B cell (primary cell): Measurements from ENCODE around the gene OGT. TPM values are rescaled to one million over a fixed set of nuclear protein-coding genes. Genes with fewer than 3 reads are reported as not detected.

Source experiments
- ATAC-seq: fragments of 200-7000 bp; cut with Tn5 transposase; one replicate; pipeline ENCODE4 v1.10.0; 2021; ENCODE audit warnings: low read depth, mild to moderate bottlenecking, moderate number of reproducible peaks, moderate library complexity
- CTCF ChIA-PET: fragments of 350-600 bp; sonication (Branson Sonifier 250); formaldehyde crosslinking; loops from one replicate; lab custom pipeline; 2021; ENCODE audit warnings: antibody characterized with exemption, inconsistent platforms; lab: Charles Lee
- POLR2A ChIA-PET: fragments of 350-600 bp; sonication (Branson Sonifier 250); formaldehyde crosslinking; loops from one replicate; lab custom pipeline; 2021; ENCODE audit warnings: antibody characterized with exemption; lab: Charles Lee
- DNase-seq: peaks from one replicate; pipeline ENCODE4 v3.0.0; 2013
- H2AFZ ChIP-seq: 2 replicates; pipeline ENCODE4 v1.6.1; 2012; ENCODE audit warnings: mild to moderate bottlenecking, low read depth, low read length; ENCODE audit not compliant: insufficient read depth, poor library complexity, severe bottlenecking
- H3K27ac ChIP-seq, 2 donors: 1 replicate in 1 of 2; 2 replicates in 1 of 2; pipeline ENCODE4 v1.5.1; 2012 to 2013; ENCODE audit warnings: low read length in 2 of 2, mild to moderate bottlenecking in 2 of 2, moderate library complexity in 1 of 2
- H3K27me3 ChIP-seq, 4 experiments: fragments of 200-600 bp in 1 of 4; sonication (generic) in 1 of 4; replicated peaks in 1 of 4; 1 replicate in 2 of 4; 2 replicates in 2 of 4; pipeline versions ENCODE4 v1.6.1 to v1.7.0; 2013 to 2016; ENCODE audit warnings: low read length in 3 of 4, mild to moderate bottlenecking in 2 of 4, mixed read lengths in 1 of 4, moderate library complexity in 1 of 4; ENCODE audit not compliant: insufficient read depth in 4 of 4, control insufficient read depth in 3 of 4; ENCODE audit errors: control extremely low read depth in 1 of 4
- H3K36me3 ChIP-seq, 2 experiments: replicated peaks in 1 of 2; 1 replicate in 1 of 2; 2 replicates in 1 of 2; pipeline versions ENCODE4 v1.6.1 to v1.7.1; 2013; ENCODE audit warnings: low read length in 1 of 2; ENCODE audit not compliant: insufficient read depth in 2 of 2, control insufficient read depth in 1 of 2; ENCODE audit errors: control extremely low read depth in 1 of 2, extremely low read depth in 1 of 2
- H3K4me1 ChIP-seq, 2 donors: fragments of 200-600 bp in 1 of 2; sonication (generic) in 1 of 2; 1 replicate in 1 of 2; 2 replicates in 1 of 2; pipeline versions ENCODE4 v1.5.1 to v1.6.1; 2013 to 2017; ENCODE audit warnings: low read length in 2 of 2; ENCODE audit not compliant: control insufficient read depth in 2 of 2, insufficient read depth in 2 of 2
- H3K4me2 ChIP-seq: replicated peaks from 2 replicates; pipeline ENCODE3; 2012; ENCODE audit warnings: mild to moderate bottlenecking, low read depth, low read length; ENCODE audit not compliant: poor library complexity, severe bottlenecking
- H3K4me3 ChIP-seq, 5 experiments: fragments of 200-600 bp in 1 of 5; sonication (generic) in 1 of 5; 1 replicate in 3 of 5; 2 replicates in 2 of 5; pipeline versions ENCODE4 v1.5.1 to v1.7.0; 2011 to 2016; ENCODE audit warnings: low read length in 4 of 5, mild to moderate bottlenecking in 4 of 5, low read depth in 2 of 5, control low read depth in 1 of 5, moderate library complexity in 1 of 5; ENCODE audit not compliant: insufficient read depth in 1 of 5; ENCODE audit errors: control extremely low read depth in 1 of 5, extremely low read depth in 1 of 5
- H3K79me2 ChIP-seq: fragments of 200-600 bp; sonication (generic); one replicate; pipeline ENCODE4 v1.6.0; 2016; ENCODE audit warnings: low read length; ENCODE audit not compliant: control insufficient read depth, insufficient read depth
- H3K9ac ChIP-seq: fragments of 200-600 bp; sonication (generic); 2 replicates; pipeline ENCODE4 v1.6.1; 2017; ENCODE audit warnings: mild to moderate bottlenecking, low read length, moderate library complexity
- H3K9me3 ChIP-seq, 3 donors: one replicate each; pipeline versions ENCODE4 v1.6.1 to v1.7.1; 2013; ENCODE audit warnings: low read length in 2 of 3; ENCODE audit not compliant: control insufficient read depth in 2 of 3, insufficient read depth in 1 of 3; ENCODE audit errors: control extremely low read depth in 1 of 3
- H4K20me1 ChIP-seq: 2 replicates; pipeline ENCODE4 v1.6.0; 2012; ENCODE audit warnings: mild to moderate bottlenecking, low read length; ENCODE audit not compliant: insufficient read depth, control insufficient read depth, poor library complexity, severe bottlenecking
- H3K27ac Mint-ChIP-seq: one replicate; pipeline ENCODE4 v1.8.0; 2021; ENCODE audit warnings: mixed read lengths
- H3K27me3 Mint-ChIP-seq: one replicate; pipeline ENCODE4 v1.8.0; 2021; ENCODE audit warnings: mixed read lengths
- H3K4me1 Mint-ChIP-seq: one replicate; pipeline ENCODE4 v1.8.0; 2021; ENCODE audit warnings: mixed read lengths
- H3K4me3 Mint-ChIP-seq: one replicate; pipeline ENCODE4 v1.8.0; 2021; ENCODE audit warnings: mixed read lengths
- H3K9me3 Mint-ChIP-seq: one replicate; pipeline ENCODE4 v1.8.0; 2022; ENCODE audit warnings: mixed read lengths; ENCODE audit not compliant: insufficient read depth
- EZH2 ChIP-seq: IDR thresholded peaks from 2 replicates; pipeline ENCODE4 v1.6.1; 2012; ENCODE audit warnings: borderline replicate concordance, low read depth, mild to moderate bottlenecking, moderate library complexity, low read length; ENCODE audit not compliant: insufficient read depth, poor library complexity, severe bottlenecking
- WGBS: methylation state at CpG from one replicate; pipeline ENCODE4 v1.1.5; 2013; ENCODE audit warnings: missing lambda C conversion rate; ENCODE audit not compliant: insufficient coverage; 5-methylcytosine and 5-hydroxymethylcytosine counted together
- intact Hi-C: fragments of 100-400 bp; cut with micrococcal nuclease; formaldehyde crosslinking; loops from one replicate; pipeline ENCODE4 v1.10.0; 2022
- polyA plus RNA-seq: library from polyadenylated mRNA; depleted of rRNA; stranded (reverse); fragments of >200 nt; gene quantifications from 2 replicates; pipeline ENCODE4 v1.2.3, GENCODE V29; 2012
- total RNA-seq, 2 donors: library from RNA; stranded (reverse); fragments of 120-200 nt in 1 of 2; gene quantifications; 1 replicate in 1 of 2; 2 replicates in 1 of 2; pipeline versions ENCODE4 v1.2.3 to v1.2.4, GENCODE V29; 2013 to 2022
- TF ChIP-seq, protein P1 (sequence below): fragments of 200-600 bp; IDR thresholded peaks from one replicate; pipeline ENCODE4 v1.8.0; 2022; ENCODE audit warnings: antibody characterized with exemption, mild to moderate bottlenecking

Gene OGT
- total and polyA plus RNA-seq, 2 donors (not counting 1 experiment from before 2014, with no cell fraction given), result 235 to 307 TPM

DNA sequence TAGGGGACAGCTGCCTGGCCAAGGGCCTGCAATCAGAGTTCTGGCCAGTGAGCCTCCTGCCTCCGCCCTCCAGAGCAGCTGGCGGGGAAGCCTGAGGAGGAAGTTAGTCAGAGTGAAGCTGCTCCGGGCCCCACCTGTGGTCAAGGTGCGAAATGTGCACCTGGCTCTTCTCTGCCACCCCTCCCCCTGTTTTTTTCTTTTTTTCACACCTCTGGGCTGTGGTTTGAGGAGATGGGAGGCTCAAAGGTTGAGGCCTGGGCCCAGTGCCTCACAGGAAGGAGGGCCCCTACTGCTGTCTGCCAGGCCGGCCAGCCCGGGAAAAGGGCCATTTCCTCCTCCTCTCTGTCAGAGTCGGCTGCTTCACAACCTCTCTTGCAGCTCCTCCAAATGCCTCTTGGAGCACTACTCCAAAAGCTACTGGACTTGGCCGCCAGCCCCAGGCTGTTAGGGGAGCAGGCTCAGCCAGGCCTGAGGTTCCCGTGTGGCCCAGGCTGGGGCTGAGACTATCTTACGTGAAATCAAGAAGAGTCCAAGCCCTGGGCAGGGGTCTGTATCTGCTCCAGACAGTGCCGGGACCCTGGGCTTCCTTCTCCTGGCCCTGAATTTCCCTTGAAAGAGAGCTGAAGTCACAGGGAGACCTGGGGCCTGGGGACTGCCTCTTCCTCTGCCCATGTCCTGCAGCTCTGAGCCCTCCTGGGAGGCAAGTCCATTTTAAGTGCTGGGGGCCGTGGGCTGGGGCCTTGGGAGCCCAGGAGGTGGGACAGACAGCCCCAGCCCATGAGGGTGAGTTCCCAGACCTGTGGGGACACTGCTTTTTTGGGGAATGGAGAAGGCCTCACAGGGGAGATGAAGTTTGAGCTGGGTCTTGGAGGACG, 89.9 kb downstream of the OGT start:
- Mint-ChIP-seq H3K4me1 (peaks cover 64% of the 10 kb centered on the region), H3K9me3 (no peaks in the 10 kb centered on the region), H3K27ac (peak overlapping the region; percentile 89), H3K27me3 (no peaks in the 10 kb centered on the region), H3K4me3 (peak overlapping the region; percentile 39)
- H3K4me1 ChIP-seq, result peaks cover 56 to 76% of the 10 kb centered on the region in 2 donors
- DNase-seq (peak; percentile 74), ATAC-seq (peak; percentile 59)
- TF ChIP-seq, protein P1, sequence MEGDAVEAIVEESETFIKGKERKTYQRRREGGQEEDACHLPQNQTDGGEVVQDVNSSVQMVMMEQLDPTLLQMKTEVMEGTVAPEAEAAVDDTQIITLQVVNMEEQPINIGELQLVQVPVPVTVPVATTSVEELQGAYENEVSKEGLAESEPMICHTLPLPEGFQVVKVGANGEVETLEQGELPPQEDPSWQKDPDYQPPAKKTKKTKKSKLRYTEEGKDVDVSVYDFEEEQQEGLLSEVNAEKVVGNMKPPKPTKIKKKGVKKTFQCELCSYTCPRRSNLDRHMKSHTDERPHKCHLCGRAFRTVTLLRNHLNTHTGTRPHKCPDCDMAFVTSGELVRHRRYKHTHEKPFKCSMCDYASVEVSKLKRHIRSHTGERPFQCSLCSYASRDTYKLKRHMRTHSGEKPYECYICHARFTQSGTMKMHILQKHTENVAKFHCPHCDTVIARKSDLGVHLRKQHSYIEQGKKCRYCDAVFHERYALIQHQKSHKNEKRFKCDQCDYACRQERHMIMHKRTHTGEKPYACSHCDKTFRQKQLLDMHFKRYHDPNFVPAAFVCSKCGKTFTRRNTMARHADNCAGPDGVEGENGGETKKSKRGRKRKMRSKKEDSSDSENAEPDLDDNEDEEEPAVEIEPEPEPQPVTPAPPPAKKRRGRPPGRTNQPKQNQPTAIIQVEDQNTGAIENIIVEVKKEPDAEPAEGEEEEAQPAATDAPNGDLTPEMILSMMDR, result no peak
- TF ChIP-seq EZH2, result no peak
- 38% methylated on average over 7 of the region's 13 CpGs for WGBS
- ChIA-PET POLR2A (interaction anchor here (1.4 kb wide), 1 partner anchor 14 kb away, joined by 3 read pairs; no protein-coding TSS in a partner anchor), CTCF (interaction anchor here (1.5 to 1.6 kb wide), 2 partner anchors 14 to 15 kb away, joined by 3 to 4 read pairs; no protein-coding TSS in a partner anchor)
- H3K4me3 ChIP-seq, result no peak overlapping the region
- H3K9me3 ChIP-seq, result peaks cover 0 to 14% (median 0%) of the 10 kb centered on the region in 3 donors
- H3K36me3 ChIP-seq, result no peaks in the 10 kb centered on the region
- H3K27me3 ChIP-seq, result no peaks in the 10 kb centered on the region
- H2AFZ ChIP-seq, result no peak overlapping the region
- intact Hi-C loops, result no loop called here
- no peaks in the 10 kb centered on the region for H4K20me1 ChIP-seq
- no peak overlapping the region for H3K9ac ChIP-seq
- H3K27ac ChIP-seq, result peak overlapping the region; percentile 79 to 83
- H3K4me2 ChIP-seq, result peak overlapping the region; percentile 37
- H3K79me2 ChIP-seq, result no peaks in the 10 kb centered on the region

DNA sequence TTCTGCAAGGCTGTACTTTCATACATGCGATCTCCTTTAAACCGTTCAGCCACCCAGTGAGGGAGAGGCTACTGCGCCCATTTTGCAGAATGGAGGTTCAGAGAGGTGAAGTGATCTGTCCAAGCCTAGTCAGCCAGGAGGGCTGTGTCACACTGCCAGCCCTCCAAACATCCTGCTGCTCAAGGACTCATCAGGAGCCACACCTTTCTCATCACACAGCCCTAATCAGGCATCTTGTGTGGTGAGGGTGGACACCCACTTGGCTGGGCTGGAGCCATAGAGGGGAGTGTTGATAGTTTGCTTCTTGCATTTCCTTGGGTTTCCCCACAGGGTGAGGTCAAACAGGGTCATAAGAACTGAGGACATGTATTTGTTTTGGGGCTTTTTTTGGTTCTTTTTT, 90.8 kb downstream of the OGT start:
- POLR2A ChIA-PET, result interaction anchor here (1.4 kb wide), 1 partner anchor 13 kb away, joined by 3 read pairs; no protein-coding TSS in a partner anchor
- Histone ChIP-seq H3K27me3 (no peaks in the 10 kb centered on the region), H3K9ac (no peak overlapping the region), H3K4me2 (peak overlapping the region; percentile 37), H3K79me2 (no peaks in the 10 kb centered on the region), H3K27ac (peak overlapping the region; percentile 79 to 83), H3K36me3 (no peaks in the 10 kb centered on the region), H3K9me3 (peaks cover 0 to 14% (median 0%) of the 10 kb centered on the region in 3 donors), H3K4me1 (peaks cover 48 to 73% of the 10 kb centered on the region in 2 donors), H4K20me1 (no peaks in the 10 kb centered on the region), H3K4me3 (no peak overlapping the region), H2AFZ (no peak overlapping the region)
- Mint-ChIP-seq H3K27ac (peak overlapping the region; percentile 89), H3K27me3 (no peaks in the 10 kb centered on the region), H3K9me3 (no peaks in the 10 kb centered on the region), H3K4me1 (peaks cover 57% of the 10 kb centered on the region), H3K4me3 (peak overlapping the region; percentile 58)
- CTCF ChIA-PET, result interaction anchor here (1.0 kb wide), 1 partner anchor 26 kb away, joined by 3 read pairs; no protein-coding TSS in a partner anchor
- DNase-seq (peak; percentile 25), ATAC-seq (no peak)
- no peak for TF ChIP-seq EZH2
- TF ChIP-seq, protein P1, result no peak
- 100% methylated on average over 2 of the region's 3 CpGs for WGBS
- intact Hi-C loops, result no loop called here
